HEK293 (cell line): ENCODE data around the gene ZFPM1.

Experiments
- GLI2 ChIP-seq: fragments of 450-650 bp; formaldehyde crosslinking; IDR thresholded peaks from 2 replicates; pipeline ENCODE4; 2017; ENCODE audit warnings: missing biosample characterization, missing genetic modification characterization, low read depth, borderline replicate concordance
- KLF1 ChIP-seq: fragments of 450-650 bp; formaldehyde crosslinking; IDR thresholded peaks from 2 replicates; pipeline ENCODE4 v1.5.1; 2016; ENCODE audit warnings: missing biosample characterization, missing genetic modification characterization
- KLF8 ChIP-seq: fragments of 450-650 bp; formaldehyde crosslinking; IDR thresholded peaks from 2 replicates; pipeline ENCODE4 v1.5.1; 2016; ENCODE audit warnings: missing biosample characterization, missing genetic modification characterization
- PRDM1 ChIP-seq: fragments of 450-650 bp; formaldehyde crosslinking; IDR thresholded peaks from 2 replicates; pipeline ENCODE4; 2016; ENCODE audit warnings: missing biosample characterization, missing genetic modification characterization
- ZBTB21 ChIP-seq: fragments of 450-650 bp; formaldehyde crosslinking; IDR thresholded peaks from 2 replicates; pipeline ENCODE4 v1.5.1; 2017; ENCODE audit warnings: missing biosample characterization, missing genetic modification characterization
- ZFHX2 ChIP-seq: fragments of 450-650 bp; formaldehyde crosslinking; conservative IDR thresholded peaks from 2 replicates; pipeline ENCODE4 v1.5.1; 2016; ENCODE audit warnings: missing biosample characterization, missing genetic modification characterization
- ZNF146 ChIP-seq: fragments of 450-650 bp; formaldehyde crosslinking; IDR thresholded peaks from 2 replicates; pipeline ENCODE4 v1.5.1; 2016; ENCODE audit warnings: missing biosample characterization, missing genetic modification characterization
- ZNF175 ChIP-seq: fragments of 450-650 bp; formaldehyde crosslinking; IDR thresholded peaks from 2 replicates; pipeline ENCODE4 v1.5.1; 2016; ENCODE audit warnings: missing biosample characterization, missing genetic modification characterization
- ZNF214 ChIP-seq: fragments of 450-650 bp; formaldehyde crosslinking; IDR thresholded peaks from 2 replicates; pipeline ENCODE4 v1.5.1; 2017; ENCODE audit warnings: missing biosample characterization, mild to moderate bottlenecking, missing genetic modification characterization, borderline replicate concordance
- ZNF426 ChIP-seq: fragments of 450-650 bp; formaldehyde crosslinking; IDR thresholded peaks from 2 replicates; pipeline ENCODE4 v1.5.1; 2017; ENCODE audit warnings: missing biosample characterization, missing genetic modification characterization, mild to moderate bottlenecking, inconsistent platforms, moderate library complexity
- ZNF529 ChIP-seq: fragments of 450-650 bp; formaldehyde crosslinking; IDR thresholded peaks from 2 replicates; pipeline ENCODE4 v1.5.1; 2017; ENCODE audit warnings: missing genetic modification characterization, missing biosample characterization; ENCODE audit not compliant: insufficient replicate concordance
- ZNF623 ChIP-seq: fragments of 450-650 bp; formaldehyde crosslinking; IDR thresholded peaks from 2 replicates; pipeline ENCODE4 v1.5.1; 2016; ENCODE audit warnings: missing biosample characterization, missing genetic modification characterization
- ZNF654 ChIP-seq: fragments of 450-650 bp; formaldehyde crosslinking; IDR thresholded peaks from 2 replicates; pipeline ENCODE4 v1.5.1; 2016; ENCODE audit warnings: low read depth, missing biosample characterization, missing genetic modification characterization
- ZNF670 ChIP-seq: fragments of 450-650 bp; formaldehyde crosslinking; IDR thresholded peaks from 2 replicates; pipeline ENCODE4 v1.5.1; 2016; ENCODE audit warnings: missing biosample characterization, missing genetic modification characterization, low read depth
- ZNF677 ChIP-seq: fragments of 450-650 bp; IDR thresholded peaks from 2 replicates; pipeline ENCODE4 v1.5.0; 2018; ENCODE audit warnings: missing biosample characterization, mild to moderate bottlenecking, missing genetic modification characterization, moderate library complexity
- ZSCAN16 ChIP-seq: fragments of 450-650 bp; formaldehyde crosslinking; IDR thresholded peaks from 2 replicates; pipeline ENCODE4 v1.5.1; 2016; ENCODE audit warnings: missing biosample characterization, missing genetic modification characterization
- TF ChIP-seq, protein P1 (sequence below): fragments of 450-650 bp; formaldehyde crosslinking; IDR thresholded peaks from 2 replicates; pipeline ENCODE4 v1.5.1; 2016; ENCODE audit warnings: missing biosample characterization, missing genetic modification characterization, borderline replicate concordance
- TF ChIP-seq, protein P2 (sequence below): fragments of 450-650 bp; formaldehyde crosslinking; IDR thresholded peaks from 2 replicates; pipeline ENCODE4 v1.5.1; 2016; ENCODE audit warnings: missing biosample characterization, missing genetic modification characterization
- TF ChIP-seq, protein P3 (sequence below): fragments of 450-650 bp; formaldehyde crosslinking; IDR thresholded peaks from 2 replicates; pipeline ENCODE4 v1.5.1; 2016; ENCODE audit warnings: missing biosample characterization, missing genetic modification characterization
- TF ChIP-seq, protein P4 (sequence below): fragments of 450-650 bp; formaldehyde crosslinking; IDR thresholded peaks from 2 replicates; pipeline ENCODE4 v1.5.1; 2016; ENCODE audit warnings: missing biosample characterization, missing genetic modification characterization
- TF ChIP-seq, protein P5 (sequence below): fragments of 450-650 bp; formaldehyde crosslinking; IDR thresholded peaks from 2 replicates; pipeline ENCODE4 v1.5.1; 2016; ENCODE audit warnings: missing biosample characterization, missing genetic modification characterization
- TF ChIP-seq, protein P6 (sequence below): fragments of 450-650 bp; formaldehyde crosslinking; conservative IDR thresholded peaks from 2 replicates; pipeline ENCODE4 v1.5.1; 2016; ENCODE audit warnings: low read depth, missing biosample characterization, missing genetic modification characterization

ZFPM1 gene

DNA sequence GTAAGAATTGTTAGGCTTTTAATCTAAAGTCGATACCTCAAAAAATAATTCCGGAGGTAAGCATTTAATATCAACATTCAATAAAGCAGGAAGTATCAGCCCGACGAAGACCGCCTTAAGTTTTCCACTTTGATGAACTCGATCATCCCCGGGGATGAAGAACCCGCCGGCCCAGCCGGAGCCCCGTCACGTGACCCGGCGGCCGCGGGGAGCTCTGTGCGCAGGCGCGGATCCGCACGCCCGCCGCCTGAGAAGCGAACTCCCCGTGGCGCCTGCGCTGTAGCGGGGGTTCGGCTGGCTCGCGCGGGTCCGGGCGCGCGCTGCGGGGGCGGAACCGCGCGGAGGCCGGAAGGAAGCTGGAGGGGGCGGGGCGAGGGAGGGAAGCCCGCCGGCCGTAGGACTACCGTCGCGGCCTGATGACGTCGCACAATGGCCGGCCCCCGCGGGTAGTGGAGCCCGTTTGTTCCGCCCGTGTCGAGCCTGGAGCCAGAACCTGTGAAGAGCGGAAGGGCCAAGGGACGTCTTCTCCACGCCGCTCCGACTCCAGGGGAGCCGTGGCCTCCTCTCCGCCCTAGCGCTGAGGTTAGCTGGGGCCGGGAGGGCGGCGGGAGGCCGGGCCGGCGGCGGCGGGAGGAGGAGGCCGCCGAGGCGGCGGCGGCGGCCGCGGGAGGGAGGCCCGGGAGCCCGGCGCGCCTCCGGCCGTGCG lies 117.1 kb downstream of the ZFPM1 start, which contains the start of gene ZC3H18 (continued):
- TF ChIP-seq, protein P1, sequence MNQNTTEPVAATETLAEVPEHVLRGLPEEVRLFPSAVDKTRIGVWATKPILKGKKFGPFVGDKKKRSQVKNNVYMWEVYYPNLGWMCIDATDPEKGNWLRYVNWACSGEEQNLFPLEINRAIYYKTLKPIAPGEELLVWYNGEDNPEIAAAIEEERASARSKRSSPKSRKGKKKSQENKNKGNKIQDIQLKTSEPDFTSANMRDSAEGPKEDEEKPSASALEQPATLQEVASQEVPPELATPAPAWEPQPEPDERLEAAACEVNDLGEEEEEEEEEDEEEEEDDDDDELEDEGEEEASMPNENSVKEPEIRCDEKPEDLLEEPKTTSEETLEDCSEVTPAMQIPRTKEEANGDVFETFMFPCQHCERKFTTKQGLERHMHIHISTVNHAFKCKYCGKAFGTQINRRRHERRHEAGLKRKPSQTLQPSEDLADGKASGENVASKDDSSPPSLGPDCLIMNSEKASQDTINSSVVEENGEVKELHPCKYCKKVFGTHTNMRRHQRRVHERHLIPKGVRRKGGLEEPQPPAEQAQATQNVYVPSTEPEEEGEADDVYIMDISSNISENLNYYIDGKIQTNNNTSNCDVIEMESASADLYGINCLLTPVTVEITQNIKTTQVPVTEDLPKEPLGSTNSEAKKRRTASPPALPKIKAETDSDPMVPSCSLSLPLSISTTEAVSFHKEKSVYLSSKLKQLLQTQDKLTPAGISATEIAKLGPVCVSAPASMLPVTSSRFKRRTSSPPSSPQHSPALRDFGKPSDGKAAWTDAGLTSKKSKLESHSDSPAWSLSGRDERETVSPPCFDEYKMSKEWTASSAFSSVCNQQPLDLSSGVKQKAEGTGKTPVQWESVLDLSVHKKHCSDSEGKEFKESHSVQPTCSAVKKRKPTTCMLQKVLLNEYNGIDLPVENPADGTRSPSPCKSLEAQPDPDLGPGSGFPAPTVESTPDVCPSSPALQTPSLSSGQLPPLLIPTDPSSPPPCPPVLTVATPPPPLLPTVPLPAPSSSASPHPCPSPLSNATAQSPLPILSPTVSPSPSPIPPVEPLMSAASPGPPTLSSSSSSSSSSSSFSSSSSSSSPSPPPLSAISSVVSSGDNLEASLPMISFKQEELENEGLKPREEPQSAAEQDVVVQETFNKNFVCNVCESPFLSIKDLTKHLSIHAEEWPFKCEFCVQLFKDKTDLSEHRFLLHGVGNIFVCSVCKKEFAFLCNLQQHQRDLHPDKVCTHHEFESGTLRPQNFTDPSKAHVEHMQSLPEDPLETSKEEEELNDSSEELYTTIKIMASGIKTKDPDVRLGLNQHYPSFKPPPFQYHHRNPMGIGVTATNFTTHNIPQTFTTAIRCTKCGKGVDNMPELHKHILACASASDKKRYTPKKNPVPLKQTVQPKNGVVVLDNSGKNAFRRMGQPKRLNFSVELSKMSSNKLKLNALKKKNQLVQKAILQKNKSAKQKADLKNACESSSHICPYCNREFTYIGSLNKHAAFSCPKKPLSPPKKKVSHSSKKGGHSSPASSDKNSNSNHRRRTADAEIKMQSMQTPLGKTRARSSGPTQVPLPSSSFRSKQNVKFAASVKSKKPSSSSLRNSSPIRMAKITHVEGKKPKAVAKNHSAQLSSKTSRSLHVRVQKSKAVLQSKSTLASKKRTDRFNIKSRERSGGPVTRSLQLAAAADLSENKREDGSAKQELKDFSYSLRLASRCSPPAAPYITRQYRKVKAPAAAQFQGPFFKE (tag by site-specific recombination), result no peak
- TF ChIP-seq ZNF214, result no peak
- TF ChIP-seq KLF1, result peak; percentile 59; the same call in 1 of the 2 replicates
- TF ChIP-seq, protein P2, sequence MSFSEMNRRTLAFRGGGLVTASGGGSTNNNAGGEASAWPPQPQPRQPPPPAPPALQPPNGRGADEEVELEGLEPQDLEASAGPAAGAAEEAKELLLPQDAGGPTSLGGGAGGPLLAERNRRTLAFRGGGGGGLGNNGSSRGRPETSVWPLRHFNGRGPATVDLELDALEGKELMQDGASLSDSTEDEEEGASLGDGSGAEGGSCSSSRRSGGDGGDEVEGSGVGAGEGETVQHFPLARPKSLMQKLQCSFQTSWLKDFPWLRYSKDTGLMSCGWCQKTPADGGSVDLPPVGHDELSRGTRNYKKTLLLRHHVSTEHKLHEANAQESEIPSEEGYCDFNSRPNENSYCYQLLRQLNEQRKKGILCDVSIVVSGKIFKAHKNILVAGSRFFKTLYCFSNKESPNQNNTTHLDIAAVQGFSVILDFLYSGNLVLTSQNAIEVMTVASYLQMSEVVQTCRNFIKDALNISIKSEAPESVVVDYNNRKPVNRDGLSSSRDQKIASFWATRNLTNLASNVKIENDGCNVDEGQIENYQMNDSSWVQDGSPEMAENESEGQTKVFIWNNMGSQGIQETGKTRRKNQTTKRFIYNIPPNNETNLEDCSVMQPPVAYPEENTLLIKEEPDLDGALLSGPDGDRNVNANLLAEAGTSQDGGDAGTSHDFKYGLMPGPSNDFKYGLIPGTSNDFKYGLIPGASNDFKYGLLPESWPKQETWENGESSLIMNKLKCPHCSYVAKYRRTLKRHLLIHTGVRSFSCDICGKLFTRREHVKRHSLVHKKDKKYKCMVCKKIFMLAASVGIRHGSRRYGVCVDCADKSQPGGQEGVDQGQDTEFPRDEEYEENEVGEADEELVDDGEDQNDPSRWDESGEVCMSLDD (tag by site-specific recombination), result no peak
- TF ChIP-seq, protein P3, sequence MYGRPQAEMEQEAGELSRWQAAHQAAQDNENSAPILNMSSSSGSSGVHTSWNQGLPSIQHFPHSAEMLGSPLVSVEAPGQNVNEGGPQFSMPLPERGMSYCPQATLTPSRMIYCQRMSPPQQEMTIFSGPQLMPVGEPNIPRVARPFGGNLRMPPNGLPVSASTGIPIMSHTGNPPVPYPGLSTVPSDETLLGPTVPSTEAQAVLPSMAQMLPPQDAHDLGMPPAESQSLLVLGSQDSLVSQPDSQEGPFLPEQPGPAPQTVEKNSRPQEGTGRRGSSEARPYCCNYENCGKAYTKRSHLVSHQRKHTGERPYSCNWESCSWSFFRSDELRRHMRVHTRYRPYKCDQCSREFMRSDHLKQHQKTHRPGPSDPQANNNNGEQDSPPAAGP, result peak; percentile 81
- TF ChIP-seq ZNF670 (tag by site-specific recombination), result no peak
- TF ChIP-seq, protein P4, sequence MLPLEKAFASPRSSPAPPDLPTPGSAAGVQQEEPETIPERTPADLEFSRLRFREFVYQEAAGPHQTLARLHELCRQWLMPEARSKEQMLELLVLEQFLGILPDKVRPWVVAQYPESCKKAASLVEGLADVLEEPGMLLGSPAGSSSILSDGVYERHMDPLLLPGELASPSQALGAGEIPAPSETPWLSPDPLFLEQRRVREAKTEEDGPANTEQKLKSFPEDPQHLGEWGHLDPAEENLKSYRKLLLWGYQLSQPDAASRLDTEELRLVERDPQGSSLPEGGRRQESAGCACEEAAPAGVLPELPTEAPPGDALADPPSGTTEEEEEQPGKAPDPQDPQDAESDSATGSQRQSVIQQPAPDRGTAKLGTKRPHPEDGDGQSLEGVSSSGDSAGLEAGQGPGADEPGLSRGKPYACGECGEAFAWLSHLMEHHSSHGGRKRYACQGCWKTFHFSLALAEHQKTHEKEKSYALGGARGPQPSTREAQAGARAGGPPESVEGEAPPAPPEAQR (tag by site-specific recombination), result no peak
- TF ChIP-seq ZSCAN16, result no peak
- no peak for TF ChIP-seq ZNF426 (tag by site-specific recombination)
- no peak for TF ChIP-seq GLI2 (tag by site-specific recombination)
- no peak for TF ChIP-seq ZNF654
- TF ChIP-seq ZBTB21 (tag by site-specific recombination), result no peak
- TF ChIP-seq, protein P5, sequence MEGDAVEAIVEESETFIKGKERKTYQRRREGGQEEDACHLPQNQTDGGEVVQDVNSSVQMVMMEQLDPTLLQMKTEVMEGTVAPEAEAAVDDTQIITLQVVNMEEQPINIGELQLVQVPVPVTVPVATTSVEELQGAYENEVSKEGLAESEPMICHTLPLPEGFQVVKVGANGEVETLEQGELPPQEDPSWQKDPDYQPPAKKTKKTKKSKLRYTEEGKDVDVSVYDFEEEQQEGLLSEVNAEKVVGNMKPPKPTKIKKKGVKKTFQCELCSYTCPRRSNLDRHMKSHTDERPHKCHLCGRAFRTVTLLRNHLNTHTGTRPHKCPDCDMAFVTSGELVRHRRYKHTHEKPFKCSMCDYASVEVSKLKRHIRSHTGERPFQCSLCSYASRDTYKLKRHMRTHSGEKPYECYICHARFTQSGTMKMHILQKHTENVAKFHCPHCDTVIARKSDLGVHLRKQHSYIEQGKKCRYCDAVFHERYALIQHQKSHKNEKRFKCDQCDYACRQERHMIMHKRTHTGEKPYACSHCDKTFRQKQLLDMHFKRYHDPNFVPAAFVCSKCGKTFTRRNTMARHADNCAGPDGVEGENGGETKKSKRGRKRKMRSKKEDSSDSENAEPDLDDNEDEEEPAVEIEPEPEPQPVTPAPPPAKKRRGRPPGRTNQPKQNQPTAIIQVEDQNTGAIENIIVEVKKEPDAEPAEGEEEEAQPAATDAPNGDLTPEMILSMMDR (tag by site-specific recombination), result no peak
- TF ChIP-seq ZNF677, result no peak
- TF ChIP-seq ZNF146 (tag by site-specific recombination), result no peak
- no peak for TF ChIP-seq ZNF529
- TF ChIP-seq ZNF175 (tag by site-specific recombination), result no peak
- TF ChIP-seq, protein P6, sequence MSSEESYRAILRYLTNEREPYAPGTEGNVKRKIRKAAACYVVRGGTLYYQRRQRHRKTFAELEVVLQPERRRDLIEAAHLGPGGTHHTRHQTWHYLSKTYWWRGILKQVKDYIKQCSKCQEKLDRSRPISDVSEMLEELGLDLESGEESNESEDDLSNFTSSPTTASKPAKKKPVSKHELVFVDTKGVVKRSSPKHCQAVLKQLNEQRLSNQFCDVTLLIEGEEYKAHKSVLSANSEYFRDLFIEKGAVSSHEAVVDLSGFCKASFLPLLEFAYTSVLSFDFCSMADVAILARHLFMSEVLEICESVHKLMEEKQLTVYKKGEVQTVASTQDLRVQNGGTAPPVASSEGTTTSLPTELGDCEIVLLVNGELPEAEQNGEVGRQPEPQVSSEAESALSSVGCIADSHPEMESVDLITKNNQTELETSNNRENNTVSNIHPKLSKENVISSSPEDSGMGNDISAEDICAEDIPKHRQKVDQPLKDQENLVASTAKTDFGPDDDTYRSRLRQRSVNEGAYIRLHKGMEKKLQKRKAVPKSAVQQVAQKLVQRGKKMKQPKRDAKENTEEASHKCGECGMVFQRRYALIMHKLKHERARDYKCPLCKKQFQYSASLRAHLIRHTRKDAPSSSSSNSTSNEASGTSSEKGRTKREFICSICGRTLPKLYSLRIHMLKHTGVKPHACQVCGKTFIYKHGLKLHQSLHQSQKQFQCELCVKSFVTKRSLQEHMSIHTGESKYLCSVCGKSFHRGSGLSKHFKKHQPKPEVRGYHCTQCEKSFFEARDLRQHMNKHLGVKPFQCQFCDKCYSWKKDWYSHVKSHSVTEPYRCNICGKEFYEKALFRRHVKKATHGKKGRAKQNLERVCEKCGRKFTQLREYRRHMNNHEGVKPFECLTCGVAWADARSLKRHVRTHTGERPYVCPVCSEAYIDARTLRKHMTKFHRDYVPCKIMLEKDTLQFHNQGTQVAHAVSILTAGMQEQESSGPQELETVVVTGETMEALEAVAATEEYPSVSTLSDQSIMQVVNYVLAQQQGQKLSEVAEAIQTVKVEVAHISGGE, result peak; percentile 88
- no peak for TF ChIP-seq ZNF623
- TF ChIP-seq KLF8, result peak; percentile 75; the same call in 1 of the 2 replicates
- TF ChIP-seq PRDM1 (tag by site-specific recombination), result no peak
- peak; percentile 85 for TF ChIP-seq ZFHX2 (tag by site-specific recombination)
